Medulla oblongata (tissue), 1 donor: ENCODE results near the gene GALNT11.
"Not testable (repeated sequence)": the region's sequence is repeated elsewhere in the genome, so short reads cannot be mapped to it uniquely, and the experiment has no call there.

Source experiments
- DNase-seq: peaks from one replicate; pipeline ENCODE4 v3.0.0-alpha.2; 2015; ENCODE audit errors: extremely low spot score

GALNT11 gene

GRCh38 chr7:152075379-152075778 lies 49.9 kb downstream of the GALNT11 start:
- not testable (repeated sequence) for DNase-seq

DNA sequence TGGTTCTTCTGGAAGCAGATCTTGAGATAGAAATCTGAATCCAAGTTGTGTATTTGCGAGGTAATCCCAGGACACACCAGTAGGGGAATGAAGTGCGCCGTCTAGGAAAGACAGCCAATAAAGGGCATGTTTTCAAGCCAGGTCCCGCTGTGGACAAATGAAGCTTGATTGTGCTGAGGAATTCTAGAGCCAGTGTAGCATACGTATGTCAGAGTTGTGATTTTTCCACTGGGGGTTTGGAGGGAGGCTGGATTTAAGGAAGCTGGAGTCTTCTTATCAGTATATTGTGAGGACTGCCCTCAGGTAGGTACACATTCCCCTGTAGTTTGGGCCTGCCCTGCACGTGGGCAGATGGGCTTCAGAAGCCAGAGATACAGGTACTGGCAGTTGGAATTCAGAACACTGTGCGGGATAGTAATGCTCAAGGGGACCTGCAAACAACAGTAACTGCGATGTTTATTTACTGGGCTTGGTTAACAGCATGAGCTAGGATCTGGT lies 50.9 kb downstream of the GALNT11 start:
- DNase-seq = peak; percentile 59

DNA sequence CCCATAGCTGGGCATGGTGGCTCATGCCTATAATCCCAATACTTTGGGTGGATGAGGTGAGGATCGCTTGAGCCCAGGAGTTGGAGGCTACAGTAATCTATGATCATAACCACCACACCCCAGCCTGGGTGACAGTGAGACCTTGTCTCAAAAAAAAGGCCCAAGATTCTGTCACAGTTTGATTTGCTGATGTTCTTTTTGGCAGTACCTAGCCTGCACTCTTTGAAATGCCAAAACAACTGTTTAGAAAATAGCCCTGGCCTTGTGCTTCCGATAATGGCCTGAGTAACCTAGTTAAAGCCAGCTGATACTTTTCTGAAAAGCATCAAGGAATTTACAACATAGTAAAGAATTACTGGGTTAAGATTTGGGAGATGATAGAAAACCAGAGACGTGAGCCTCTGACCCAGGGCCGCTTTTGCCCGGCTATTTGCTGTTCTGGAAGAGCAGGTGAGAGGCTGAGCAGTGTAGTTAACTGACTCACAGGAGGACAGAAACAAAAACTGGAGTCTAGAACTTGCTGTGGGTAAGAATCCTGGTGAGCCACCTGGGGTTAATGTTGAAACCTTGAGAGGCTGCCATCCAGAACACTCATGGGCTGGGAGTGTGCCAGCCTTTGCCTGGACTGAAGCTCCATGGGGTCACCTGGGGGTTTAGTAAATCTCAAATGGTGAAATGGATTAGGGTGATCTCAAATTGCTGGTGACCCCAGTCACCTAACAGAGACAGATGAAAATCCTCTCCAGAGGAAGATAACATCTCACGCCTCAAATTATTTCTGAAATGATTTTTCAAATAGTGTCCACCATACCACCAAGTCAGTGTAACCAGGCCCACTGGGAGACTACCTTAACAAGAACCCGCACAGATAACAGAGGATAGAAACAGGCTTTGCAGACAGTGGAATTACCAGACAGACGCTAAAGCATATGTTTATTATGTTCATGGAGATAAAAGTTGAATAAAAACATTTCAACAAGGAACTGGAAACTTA lies 51.8 kb downstream of the GALNT11 start:
- no peak for DNase-seq

- DNase-seq = no peak
Measured at GRCh38 chr7:152078025-152078424, 52.6 kb downstream of the GALNT11 start.

DNA sequence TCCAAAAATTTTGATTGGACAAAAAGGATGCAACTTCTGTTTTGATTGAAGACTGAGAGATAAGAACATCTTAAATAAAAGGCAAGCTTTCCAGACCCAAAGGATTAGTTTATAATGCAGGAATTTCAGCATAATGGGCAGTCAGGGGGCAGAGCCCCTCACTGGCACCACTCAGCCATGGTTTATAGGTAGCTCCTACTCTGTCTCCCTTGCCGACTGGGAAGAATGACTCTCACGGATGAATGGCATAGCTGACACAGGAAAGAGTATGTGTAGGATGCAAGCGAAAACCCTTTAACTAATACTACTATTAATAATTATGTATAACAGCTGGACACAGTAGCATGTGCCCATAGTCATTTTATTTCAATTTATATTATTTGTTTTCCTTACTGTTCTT lies 53.3 kb downstream of the GALNT11 start:
- DNase-seq = no peak

- DNase-seq = no peak
Measured at GRCh38 chr7:152081088-152081487, 55.6 kb downstream of the GALNT11 start.

DNA sequence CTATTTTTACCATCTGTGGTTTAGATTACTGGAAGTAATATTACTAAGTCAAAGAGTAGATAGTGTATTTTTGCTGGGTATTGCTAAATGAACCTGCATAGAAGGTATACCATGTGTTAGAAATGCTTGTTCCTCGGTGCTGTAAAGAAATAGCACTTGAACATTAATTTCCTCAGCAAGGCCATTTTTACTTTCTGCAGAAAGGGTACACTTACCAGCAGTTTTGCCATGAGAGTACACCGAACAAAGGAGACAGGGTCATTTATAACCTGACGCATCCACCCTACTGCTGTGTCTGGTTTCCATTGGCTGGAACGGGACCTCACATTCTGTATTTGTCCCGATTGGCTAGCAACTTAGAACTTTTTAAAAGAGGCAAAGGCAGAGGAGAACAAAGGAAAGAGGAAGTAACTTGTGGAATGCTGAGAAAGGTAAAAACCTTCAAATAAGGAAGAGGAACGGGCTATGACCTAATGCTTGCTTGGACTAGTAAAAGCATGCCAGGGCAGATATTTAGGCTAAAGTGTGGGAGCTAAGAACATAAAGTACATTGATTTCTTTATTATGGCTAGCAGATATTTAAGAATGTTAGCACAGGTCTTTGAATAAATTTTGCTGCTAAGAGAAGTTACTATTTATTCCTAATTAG lies 56.7 kb downstream of the GALNT11 start:
- DNase-seq = peak; percentile 22

- DNase-seq = no peak
Measured at GRCh38 chr7:152085131-152085530, 59.7 kb downstream of the GALNT11 start.

DNA sequence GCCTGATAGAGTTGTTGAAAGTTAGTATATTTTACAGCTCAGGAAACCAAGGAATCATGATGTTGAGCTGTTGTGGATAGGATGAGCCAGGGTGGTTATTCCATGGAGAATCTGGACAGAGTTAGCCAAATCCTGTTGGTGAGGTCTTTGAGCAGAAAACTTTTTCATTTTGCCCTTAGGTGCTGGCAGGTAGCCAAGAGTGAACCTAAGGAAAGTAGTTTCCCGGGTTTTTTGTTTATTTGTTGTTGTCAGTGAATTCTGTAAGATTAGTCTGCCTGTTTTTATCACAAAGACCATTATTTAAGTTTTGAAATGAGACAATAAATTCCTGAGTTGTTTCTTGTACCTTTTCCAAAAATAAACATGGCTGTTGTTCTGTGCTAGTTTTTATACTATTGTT lies 61.0 kb downstream of the GALNT11 start:
- DNase-seq = no peak

GRCh38 chr7:152089183-152089582 lies 63.7 kb downstream of the GALNT11 start:
- no peak for DNase-seq

DNA sequence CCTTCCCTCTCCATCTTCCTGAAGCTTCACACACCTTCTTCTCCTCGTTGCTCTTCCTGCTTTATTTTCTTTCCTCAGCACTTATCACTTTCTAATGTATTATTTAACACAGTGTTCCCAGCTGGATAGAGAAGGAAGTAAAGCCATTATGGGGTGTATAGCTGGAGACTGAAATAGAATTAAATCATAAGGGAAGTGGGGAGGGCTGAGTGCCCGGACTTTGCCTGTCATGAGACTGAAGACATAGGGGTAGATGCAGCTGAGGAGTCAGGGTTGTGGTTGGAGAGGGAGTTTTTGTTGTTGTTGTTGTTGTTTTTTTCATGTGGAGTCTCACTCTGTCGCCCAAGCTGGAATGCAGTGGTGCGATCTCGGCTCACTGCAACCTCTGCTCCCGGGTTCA lies 65.3 kb downstream of the GALNT11 start:
- DNase-seq = no peak

GRCh38 chr7:152093717-152094116 lies 68.2 kb downstream of the GALNT11 start:
- no peak for DNase-seq

- no peak for DNase-seq
Measured at GRCh38 chr7:152095771-152096170, 70.3 kb downstream of the GALNT11 start.

DNA sequence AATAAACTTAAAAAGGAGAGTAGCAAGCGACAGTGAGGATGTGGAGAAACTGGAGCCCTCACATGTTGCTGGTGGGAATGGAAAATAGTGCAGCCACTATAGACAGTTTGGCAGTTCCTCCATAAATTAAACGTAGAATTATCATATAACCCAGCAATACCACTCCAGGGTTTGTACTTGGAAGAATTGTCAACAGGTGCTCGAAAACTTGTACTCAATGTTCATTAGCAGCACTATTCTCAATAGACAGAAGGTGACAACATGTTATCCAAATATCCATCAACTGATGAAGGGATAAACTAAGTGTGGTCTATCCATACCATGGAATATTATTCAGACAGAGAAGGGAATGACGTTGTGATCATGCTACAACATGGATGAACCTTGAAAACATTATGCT lies 71.9 kb downstream of the GALNT11 start:
- DNase-seq = no peak

DNA sequence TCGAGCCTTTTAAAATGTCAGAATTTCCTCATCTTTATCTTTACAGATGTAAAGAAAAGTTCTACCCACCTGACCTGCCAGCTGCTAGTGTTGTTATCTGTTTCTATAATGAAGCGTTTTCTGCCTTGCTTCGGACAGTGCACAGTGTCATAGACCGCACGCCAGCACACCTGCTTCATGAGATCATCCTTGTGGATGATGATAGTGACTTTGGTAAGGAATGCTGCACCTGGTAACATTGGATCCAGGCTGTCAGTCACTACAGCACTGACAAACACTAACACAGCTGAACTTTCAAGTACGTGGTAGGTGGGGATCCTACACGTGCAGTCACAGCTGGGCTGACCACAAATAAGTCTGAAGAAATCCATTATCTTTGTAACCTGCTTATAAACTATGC lies 77.6 kb downstream of the GALNT11 start:
- DNase-seq = no peak

- no peak for DNase-seq
Measured at GRCh38 chr7:152103691-152104090, 78.2 kb downstream of the GALNT11 start.

DNA sequence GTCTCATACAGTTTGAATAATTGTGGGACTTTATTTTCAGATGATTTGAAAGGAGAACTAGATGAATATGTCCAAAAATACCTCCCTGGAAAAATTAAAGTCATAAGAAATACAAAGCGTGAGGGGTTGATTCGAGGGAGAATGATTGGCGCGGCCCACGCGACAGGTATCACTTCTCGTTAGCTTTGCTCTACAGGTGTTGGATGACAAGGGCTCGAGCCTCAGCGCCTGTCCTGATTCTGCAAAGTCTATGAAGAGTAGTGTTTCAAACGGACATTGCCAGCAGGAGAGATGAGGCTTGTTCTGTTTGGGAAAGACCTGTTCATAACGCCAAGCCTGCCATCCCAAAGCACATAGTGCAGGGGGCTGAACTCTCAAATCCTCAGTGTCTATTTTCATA lies 79.7 kb downstream of the GALNT11 start:
- DNase-seq = no peak

DNA sequence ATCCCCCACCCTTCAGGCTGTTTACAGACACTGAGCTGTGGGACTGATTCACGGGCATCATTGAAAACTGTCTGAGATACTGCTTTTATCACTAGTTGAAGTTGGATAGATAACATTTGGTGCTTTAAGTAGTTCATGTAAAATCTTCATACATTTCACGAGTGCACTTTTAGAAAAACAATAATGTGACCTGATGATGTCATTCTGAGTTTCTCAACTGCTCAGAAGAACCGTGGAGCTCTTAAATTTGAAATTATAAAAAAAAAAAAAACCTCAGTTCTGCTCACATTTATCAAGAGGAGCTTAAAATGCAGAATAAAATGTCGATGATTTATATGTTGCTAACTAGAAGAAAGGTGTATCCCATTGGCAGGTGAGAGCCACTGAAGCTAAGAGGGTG lies 81.5 kb downstream of the GALNT11 start:
- DNase-seq = no peak

GRCh38 chr7:152107945-152108344 lies 82.5 kb downstream of the GALNT11 start:
- no peak for DNase-seq

DNA sequence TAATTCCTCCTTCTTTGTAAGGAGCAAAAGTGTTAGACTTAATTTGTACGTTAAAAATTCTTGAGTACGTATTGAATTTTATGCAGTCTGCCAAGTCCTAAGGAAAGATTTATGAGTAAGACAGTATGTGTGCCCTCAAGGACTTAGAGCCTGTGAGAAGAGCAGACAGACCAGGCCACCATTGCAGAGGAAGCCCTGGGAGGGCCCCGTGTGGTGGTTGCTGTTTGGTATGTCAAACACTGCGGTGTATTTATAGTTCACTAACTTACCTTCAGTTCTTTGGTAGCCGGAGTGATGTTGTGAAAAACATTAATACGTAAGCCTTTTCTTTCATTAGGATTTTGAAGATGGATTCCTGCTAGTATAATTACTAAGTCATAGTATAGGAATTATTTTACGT lies 82.9 kb downstream of the GALNT11 start:
- DNase-seq = no peak

- DNase-seq = no peak
Measured at GRCh38 chr7:152112829-152113228, 87.4 kb downstream of the GALNT11 start.

DNA sequence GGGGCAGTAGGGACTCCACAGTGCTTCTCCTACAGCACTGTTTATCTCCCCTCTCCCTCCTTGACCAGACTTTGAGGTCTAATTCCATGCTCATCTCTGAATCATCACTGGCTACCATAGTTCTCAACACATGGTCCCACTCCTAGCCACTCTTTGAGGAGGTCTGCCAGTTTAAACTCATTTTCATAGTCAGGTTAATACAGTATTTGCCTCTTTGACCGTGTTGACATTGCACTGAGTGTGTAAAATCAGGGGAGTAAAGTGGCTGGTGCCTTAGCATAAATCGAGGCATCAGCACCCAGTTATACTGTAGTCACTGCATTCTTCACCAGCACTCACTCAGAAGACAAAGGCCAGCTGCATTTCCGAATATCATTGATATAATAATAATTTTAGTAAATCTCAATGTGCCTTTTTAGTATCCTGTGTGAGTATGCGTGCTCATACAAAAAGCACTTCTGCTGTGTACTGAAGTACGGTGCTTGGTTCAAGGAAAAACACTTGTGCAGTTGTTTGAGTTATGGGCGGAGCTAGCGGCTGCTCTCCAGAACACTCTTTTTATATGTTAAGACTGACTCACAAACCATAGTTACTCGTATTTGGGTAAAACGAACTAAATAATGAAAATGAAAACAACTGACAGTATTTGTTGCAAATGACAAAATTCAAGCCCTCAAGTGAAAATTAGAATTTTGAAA lies 89.7 kb downstream of the GALNT11 start:
- DNase-seq = no peak
